ENCODE data around the gene TYRP1. TPM values are rescaled to one million over a fixed set of nuclear protein-coding genes. Genes with fewer than 3 reads are reported as not detected.
A peak's percentile ranks its signal among the peaks of the same experiment; 100 is the strongest.

The TYRP1 gene
- polyA plus RNA-seq, 1 donor from 2014 or later = not detected

DNA sequence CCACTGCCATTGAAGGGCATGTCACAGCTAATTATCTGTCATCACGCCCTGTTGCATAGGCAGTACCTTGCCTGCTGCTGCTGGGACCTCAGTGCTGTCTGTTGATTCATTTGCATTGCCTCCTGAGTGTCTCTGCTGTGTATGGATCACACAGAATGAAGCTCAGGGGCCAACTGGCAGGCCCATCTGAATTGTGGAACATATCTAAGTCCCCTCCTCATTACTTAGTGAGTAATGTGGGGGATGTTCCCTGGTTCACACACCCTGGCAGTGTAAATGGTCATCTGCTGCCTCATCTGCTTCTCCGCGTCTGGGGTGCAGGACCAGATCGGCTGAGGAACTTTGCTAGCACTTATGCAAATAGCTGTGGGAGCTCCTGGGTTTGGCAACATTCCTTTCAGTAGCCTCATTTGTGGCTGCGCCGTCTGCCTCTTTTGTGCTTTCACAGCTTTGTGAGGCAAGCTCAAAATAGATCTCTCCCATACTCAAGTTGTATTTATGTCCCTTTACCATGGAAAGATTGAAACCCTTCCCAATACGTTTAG, 25.4 kb downstream of the TYRP1 start:
- H3K36me3 ChIP-seq (ENCODE audit: insufficient read depth, low read length) = no peaks in the 10 kb centered on the region
- no peak overlapping the region for H3K27ac ChIP-seq (ENCODE audit: low read length)
- no peak overlapping the region for H3K4me2 ChIP-seq (ENCODE audit: low read length)
- H3K79me2 ChIP-seq (replicated peaks; ENCODE audit: insufficient read depth, low read length) = no peaks in the 10 kb centered on the region
- no peaks in the 10 kb centered on the region for H3K9me2 ChIP-seq (ENCODE audit: insufficient read depth, low read length)
- no peaks in the 10 kb centered on the region for H3F3A ChIP-seq (ENCODE audit: insufficient read depth, low read length, poor library complexity, severe bottlenecking)
- no peaks in the 10 kb centered on the region for H4K20me1 ChIP-seq (ENCODE audit: insufficient read depth)
- H3K4me3 ChIP-seq (ENCODE audit: low read length) = no peak overlapping the region
- no peaks in the 10 kb centered on the region for H3K27me3 ChIP-seq (ENCODE audit: insufficient read depth, low read depth, low read length)
- H3K9ac ChIP-seq (ENCODE audit: low read length) = no peak overlapping the region
- H3K9me3 ChIP-seq (ENCODE audit: low read length) = no peaks in the 10 kb centered on the region
- no peak overlapping the region for H2AFZ ChIP-seq (ENCODE audit: low read depth, low read length)
- TF ChIP-seq RAD21 (conservative IDR thresholded peaks at IDR 0.05) = no peak
- TF ChIP-seq, protein P1, sequence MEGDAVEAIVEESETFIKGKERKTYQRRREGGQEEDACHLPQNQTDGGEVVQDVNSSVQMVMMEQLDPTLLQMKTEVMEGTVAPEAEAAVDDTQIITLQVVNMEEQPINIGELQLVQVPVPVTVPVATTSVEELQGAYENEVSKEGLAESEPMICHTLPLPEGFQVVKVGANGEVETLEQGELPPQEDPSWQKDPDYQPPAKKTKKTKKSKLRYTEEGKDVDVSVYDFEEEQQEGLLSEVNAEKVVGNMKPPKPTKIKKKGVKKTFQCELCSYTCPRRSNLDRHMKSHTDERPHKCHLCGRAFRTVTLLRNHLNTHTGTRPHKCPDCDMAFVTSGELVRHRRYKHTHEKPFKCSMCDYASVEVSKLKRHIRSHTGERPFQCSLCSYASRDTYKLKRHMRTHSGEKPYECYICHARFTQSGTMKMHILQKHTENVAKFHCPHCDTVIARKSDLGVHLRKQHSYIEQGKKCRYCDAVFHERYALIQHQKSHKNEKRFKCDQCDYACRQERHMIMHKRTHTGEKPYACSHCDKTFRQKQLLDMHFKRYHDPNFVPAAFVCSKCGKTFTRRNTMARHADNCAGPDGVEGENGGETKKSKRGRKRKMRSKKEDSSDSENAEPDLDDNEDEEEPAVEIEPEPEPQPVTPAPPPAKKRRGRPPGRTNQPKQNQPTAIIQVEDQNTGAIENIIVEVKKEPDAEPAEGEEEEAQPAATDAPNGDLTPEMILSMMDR (IDR thresholded peaks at IDR 0.05; ENCODE audit: poor library complexity, severe bottlenecking) = no peak
- no peak for TF ChIP-seq SMC3 (conservative IDR thresholded peaks at IDR 0.05; ENCODE audit: poor library complexity)
- no peak for TF ChIP-seq TAF1 (IDR thresholded peaks at IDR 0.05; ENCODE audit: low read depth)
- TF ChIP-seq EZH2 (IDR thresholded peaks at IDR 0.05; ENCODE audit: borderline replicate concordance, insufficient read depth, low read length, poor library complexity, severe bottlenecking) = no peak
- no peak for TF ChIP-seq REST (IDR thresholded peaks at IDR 0.05; ENCODE audit: borderline replicate concordance)
- no peak for TF ChIP-seq POLR2AphosphoS5 (IDR thresholded peaks at IDR 0.05)
- no peak for TF ChIP-seq MXI1 (conservative IDR thresholded peaks at IDR 0.05; ENCODE audit: poor library complexity, severe bottlenecking)
- no peak for TF ChIP-seq EP300 (conservative IDR thresholded peaks at IDR 0.05; ENCODE audit: poor library complexity, severe bottlenecking)

- H3K9ac ChIP-seq (ENCODE audit: low read length) = no peak overlapping the region
- no peaks in the 10 kb centered on the region for H3K9me3 ChIP-seq (ENCODE audit: low read length)
- no peaks in the 10 kb centered on the region for H3K79me2 ChIP-seq (replicated peaks; ENCODE audit: insufficient read depth, low read length)
- TF ChIP-seq RAD21 (conservative IDR thresholded peaks at IDR 0.05) (peak; percentile 69), MXI1 (conservative IDR thresholded peaks at IDR 0.05; ENCODE audit: poor library complexity, severe bottlenecking) (no peak), REST (IDR thresholded peaks at IDR 0.05; ENCODE audit: borderline replicate concordance) (no peak), POLR2AphosphoS5 (IDR thresholded peaks at IDR 0.05) (no peak), TAF1 (IDR thresholded peaks at IDR 0.05; ENCODE audit: low read depth) (no peak), EZH2 (IDR thresholded peaks at IDR 0.05; ENCODE audit: borderline replicate concordance, insufficient read depth, low read length, poor library complexity, severe bottlenecking) (no peak), SMC3 (conservative IDR thresholded peaks at IDR 0.05; ENCODE audit: poor library complexity) (peak; percentile 62), EP300 (conservative IDR thresholded peaks at IDR 0.05; ENCODE audit: poor library complexity, severe bottlenecking) (no peak)
- TF ChIP-seq, protein P1 (IDR thresholded peaks at IDR 0.05; ENCODE audit: poor library complexity, severe bottlenecking) = peak; percentile 69
- no peaks in the 10 kb centered on the region for H3K27me3 ChIP-seq (ENCODE audit: insufficient read depth, low read depth, low read length)
- no peaks in the 10 kb centered on the region for H3F3A ChIP-seq (ENCODE audit: insufficient read depth, low read length, poor library complexity, severe bottlenecking)
- no peaks in the 10 kb centered on the region for H4K20me1 ChIP-seq (ENCODE audit: insufficient read depth)
- no peak overlapping the region for H2AFZ ChIP-seq (ENCODE audit: low read depth, low read length)
- no peak overlapping the region for H3K4me2 ChIP-seq (ENCODE audit: low read length)
- H3K27ac ChIP-seq (ENCODE audit: low read length) = no peak overlapping the region
- H3K9me2 ChIP-seq (ENCODE audit: insufficient read depth, low read length) = no peaks in the 10 kb centered on the region
- no peak overlapping the region for H3K4me3 ChIP-seq (ENCODE audit: low read length)
- H3K36me3 ChIP-seq (ENCODE audit: insufficient read depth, low read length) = no peaks in the 10 kb centered on the region
Observed at GRCh38 chr9:12719431-12719830, 26.2 kb downstream of the TYRP1 start.
